K562 (cell line): ENCODE data around the gene MBD2.
"Not testable (repeated sequence)": the region's sequence is repeated elsewhere in the genome, so short reads cannot be mapped to it uniquely, and the experiment has no call there.

Experiments used
- JUN ChIP-seq, 2 experiments: sonication (generic) in 1 of 2; formaldehyde crosslinking in 1 of 2; IDR thresholded peaks; 2 replicates each; pipeline versions ENCODE4 v1.6.1 to v1.8.0; 2012 to 2022; ENCODE audit warnings: borderline replicate concordance in 2 of 2, mild to moderate bottlenecking in 2 of 2, improper control_type of control experiment in 1 of 2, low read depth in 1 of 2, low read length in 1 of 2, missing genetic modification reagents in 1 of 2
- RBM22 ChIP-seq: fragments of 200-400 bp; formaldehyde crosslinking; IDR thresholded peaks from 2 replicates; pipeline ENCODE4 v1.6.1; 2018; ENCODE audit warnings: low read length, low read depth; ENCODE audit not compliant: poor library complexity, severe bottlenecking
- SRSF9 ChIP-seq: fragments of 200-400 bp; formaldehyde crosslinking; IDR thresholded peaks from 2 replicates; pipeline ENCODE4 v1.6.1; 2017; ENCODE audit warnings: low read depth, low read length, borderline replicate concordance
- TF ChIP-seq, protein P1 (sequence below): fragments of 450-650 bp; formaldehyde crosslinking; IDR thresholded peaks from 2 replicates; pipeline ENCODE4 v1.4.0; 2020; ENCODE audit warnings: mild to moderate bottlenecking, moderate library complexity

GRCh38 chr18:54205448-54205847 lies 19.0 kb downstream of the MBD2 start:
- TF ChIP-seq, protein P1, sequence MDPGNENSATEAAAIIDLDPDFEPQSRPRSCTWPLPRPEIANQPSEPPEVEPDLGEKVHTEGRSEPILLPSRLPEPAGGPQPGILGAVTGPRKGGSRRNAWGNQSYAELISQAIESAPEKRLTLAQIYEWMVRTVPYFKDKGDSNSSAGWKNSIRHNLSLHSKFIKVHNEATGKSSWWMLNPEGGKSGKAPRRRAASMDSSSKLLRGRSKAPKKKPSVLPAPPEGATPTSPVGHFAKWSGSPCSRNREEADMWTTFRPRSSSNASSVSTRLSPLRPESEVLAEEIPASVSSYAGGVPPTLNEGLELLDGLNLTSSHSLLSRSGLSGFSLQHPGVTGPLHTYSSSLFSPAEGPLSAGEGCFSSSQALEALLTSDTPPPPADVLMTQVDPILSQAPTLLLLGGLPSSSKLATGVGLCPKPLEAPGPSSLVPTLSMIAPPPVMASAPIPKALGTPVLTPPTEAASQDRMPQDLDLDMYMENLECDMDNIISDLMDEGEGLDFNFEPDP (CRISPR knock-in tag): not testable (repeated sequence)
- not testable (repeated sequence) for TF ChIP-seq RBM22; JUN (IDR thresholded peaks at IDR 0.05; ENCODE audit: borderline replicate concordance, low read depth, low read length); JUN (CRISPR knock-in tag; IDR thresholded peaks at IDR 0.05; ENCODE audit: borderline replicate concordance); SRSF9
